Aorta (tissue), 5 donors: ENCODE data around the gene VEPH1. TPM values are rescaled to one million over a fixed set of nuclear protein-coding genes. Genes with fewer than 3 reads are reported as not detected.

Experiments
- ATAC-seq: fragments of 200-7000 bp; cut with Tn5 transposase; one replicate; pipeline ENCODE4 v1.9.1; 2022; ENCODE audit warnings: moderate library complexity; ENCODE audit not compliant: low FRiP score
- DNase-seq, 2 donors: peaks; one replicate each; pipeline ENCODE4 v3.0.0-alpha.2; 2020
- H3K27ac ChIP-seq, 2 donors: one replicate each; pipeline ENCODE4 v1.5.1; 2013; ENCODE audit warnings: low read length in 2 of 2, mild to moderate bottlenecking in 2 of 2, moderate library complexity in 2 of 2, control low read depth in 1 of 2, inconsistent platforms in 1 of 2, low read depth in 1 of 2
- H3K27me3 ChIP-seq, 2 donors: one replicate each; pipeline ENCODE4 v1.6.1; 2013; ENCODE audit warnings: control low read depth in 1 of 2, low read length in 1 of 2, mild to moderate bottlenecking in 1 of 2, moderate library complexity in 1 of 2; ENCODE audit not compliant: insufficient read depth in 2 of 2, control insufficient read depth in 1 of 2
- H3K36me3 ChIP-seq, 2 donors: one replicate each; pipeline ENCODE4 v1.6.1; 2013; ENCODE audit warnings: control low read depth in 1 of 2, low read length in 1 of 2, mild to moderate bottlenecking in 1 of 2; ENCODE audit not compliant: insufficient read depth in 2 of 2, control insufficient read depth in 1 of 2
- H3K4me1 ChIP-seq, 2 donors: one replicate each; pipeline ENCODE4 v1.6.1; 2013; ENCODE audit warnings: low read length in 2 of 2, control low read depth in 1 of 2, mild to moderate bottlenecking in 1 of 2, moderate library complexity in 1 of 2; ENCODE audit not compliant: insufficient read depth in 2 of 2, control insufficient read depth in 1 of 2
- H3K4me3 ChIP-seq, 2 donors: one replicate each; pipeline ENCODE4 v1.5.1; 2013; ENCODE audit warnings: low read length in 2 of 2, control low read depth in 1 of 2, mild to moderate bottlenecking in 1 of 2
- H3K9me3 ChIP-seq: one replicate; pipeline ENCODE4 v1.6.1; 2013; ENCODE audit warnings: mild to moderate bottlenecking, low read length; ENCODE audit not compliant: control insufficient read depth
- WGBS, 2 donors: extraction: QIAGEN DNeasy Blood & Tissue Kit; methylation state at CpG; one replicate each; pipeline ENCODE4 v1.1.7; 2013; 5-methylcytosine and 5-hydroxymethylcytosine counted together
- intact Hi-C, 2 donors: fragments of 100-400 bp; cut with DNase I; formaldehyde crosslinking; loops; one replicate each; pipeline versions ENCODE4 v1.14.2 to v1.15.0; 2022
- polyA plus RNA-seq, 2 donors: library from polyadenylated mRNA; stranded (reverse); fragments of 200-250 nt; gene quantifications; one replicate each; pipeline ENCODE4 v1.2.3, GENCODE V29; 2013
- total RNA-seq, 2 donors: library from RNA; stranded (reverse); fragmentation: NEBNext Ultra II Directional; extraction: Animal tissue kit (Norgen Biotek cat#: 25700); gene quantifications; one replicate each; pipeline ENCODE4 v1.2.1, GENCODE V29; 2021
- donor health status: healthy with polysubstance abuse.
- donor health status: Bipolar disorder and iron deficiency.
- donor health status: DM: no; HTN: no; CAD: no.
- donor health status: DM: no; HTN: no; CAD: no.
- donor health status: DM: yes; HTN: yes; CAD: no.

VEPH1 gene
- total and polyA plus RNA-seq, 4 donors = 0.77 to 0.81 TPM; not detected in 2

DNA sequence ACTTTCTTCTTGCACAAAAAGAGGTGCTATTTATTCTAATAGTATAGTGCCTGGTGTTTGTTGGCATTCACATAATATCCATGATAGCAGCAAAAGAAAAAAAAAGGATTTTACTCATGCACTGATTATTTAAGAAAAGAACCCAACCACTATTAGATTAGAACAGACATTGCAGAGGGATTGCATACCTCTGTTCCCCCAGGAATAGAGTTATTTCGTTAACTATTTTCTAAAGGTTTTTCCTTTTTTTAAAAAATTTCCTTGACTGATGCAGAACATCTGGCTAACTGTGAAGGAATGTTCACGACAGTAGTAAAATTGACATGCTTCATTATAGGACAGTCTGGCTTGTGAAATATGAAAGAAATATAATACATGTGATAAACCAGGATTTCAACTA, 203.1 kb downstream of the VEPH1 start:
- WGBS, 2 donors = 46 to 61% methylated on average over 2 of the region's 2 CpGs
- Histone ChIP-seq H3K36me3 (no peaks in the 10 kb centered on the region), H3K4me3 (no peak overlapping the region), H3K27ac (no peak overlapping the region), H3K9me3 (no peaks in the 10 kb centered on the region), H3K4me1 (no peaks in the 10 kb centered on the region), H3K27me3 (no peaks in the 10 kb centered on the region)
- ATAC-seq (no peak), DNase-seq (no peak)
- intact Hi-C loops = no loop called here

DNA sequence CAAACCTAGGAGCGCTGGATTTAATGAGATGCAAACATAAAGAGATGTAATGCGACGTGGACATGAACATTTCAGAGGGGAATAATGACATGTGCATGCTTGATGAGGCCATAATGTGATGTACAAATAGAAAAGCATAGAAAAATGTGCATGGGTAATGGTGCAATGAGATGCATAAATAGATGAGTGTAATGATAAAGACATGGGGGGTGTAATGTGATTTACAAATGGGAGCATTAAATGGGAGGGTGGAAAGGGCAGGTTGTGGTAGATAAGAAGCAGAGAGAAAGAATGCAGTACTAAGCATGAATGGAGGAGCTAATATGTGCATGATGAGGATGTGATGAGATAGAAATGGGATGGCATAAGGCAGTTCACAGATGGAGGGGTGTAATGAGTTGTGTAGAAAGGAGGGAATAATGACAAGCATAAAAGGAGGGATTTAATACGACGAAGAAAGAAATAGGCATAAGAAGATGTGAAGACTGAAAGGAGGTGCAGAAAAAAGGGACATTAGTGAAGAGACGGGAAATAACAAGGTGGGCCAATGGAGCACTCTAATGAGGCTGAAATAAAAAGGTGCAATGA, 205.8 kb downstream of the VEPH1 start:
- H3K36me3 ChIP-seq = no peaks in the 10 kb centered on the region
- intact Hi-C loops = no loop called here
- DNase-seq (no peak), ATAC-seq (no peak)
- no peaks in the 10 kb centered on the region for H3K9me3 ChIP-seq
- no peaks in the 10 kb centered on the region for H3K4me1 ChIP-seq
- WGBS, 2 donors = 89 to 96% methylated on average over 6 of the region's 6 CpGs
- no peak overlapping the region for H3K4me3 ChIP-seq
- H3K27ac ChIP-seq = no peak overlapping the region
- no peaks in the 10 kb centered on the region for H3K27me3 ChIP-seq

DNA sequence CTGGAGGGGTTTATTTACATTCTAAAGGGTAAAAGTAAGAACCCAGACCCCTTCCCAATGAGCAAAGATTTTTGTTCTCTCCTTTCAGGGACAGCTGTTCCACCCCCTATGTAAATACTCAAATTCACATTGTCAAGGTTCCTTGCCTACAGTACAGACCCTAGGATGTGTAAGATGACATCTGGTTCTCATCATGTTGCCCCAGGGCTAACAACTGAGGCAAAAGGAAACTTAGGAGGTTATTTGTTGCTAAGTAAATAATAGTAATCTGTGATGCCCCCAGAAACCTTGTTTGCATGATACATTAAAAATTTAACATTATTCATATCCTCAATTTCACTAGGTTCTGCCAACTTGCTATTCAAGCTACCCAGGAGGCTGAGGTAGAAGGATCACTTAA, 208.3 kb downstream of the VEPH1 start:
- Histone ChIP-seq H3K9me3 (no peaks in the 10 kb centered on the region), H3K4me3 (no peak overlapping the region), H3K4me1 (no peaks in the 10 kb centered on the region), H3K27me3 (no peaks in the 10 kb centered on the region), H3K36me3 (no peaks in the 10 kb centered on the region), H3K27ac (no peak overlapping the region)
- DNase-seq (no peak), ATAC-seq (no peak)
- intact Hi-C loops = no loop called here

DNA sequence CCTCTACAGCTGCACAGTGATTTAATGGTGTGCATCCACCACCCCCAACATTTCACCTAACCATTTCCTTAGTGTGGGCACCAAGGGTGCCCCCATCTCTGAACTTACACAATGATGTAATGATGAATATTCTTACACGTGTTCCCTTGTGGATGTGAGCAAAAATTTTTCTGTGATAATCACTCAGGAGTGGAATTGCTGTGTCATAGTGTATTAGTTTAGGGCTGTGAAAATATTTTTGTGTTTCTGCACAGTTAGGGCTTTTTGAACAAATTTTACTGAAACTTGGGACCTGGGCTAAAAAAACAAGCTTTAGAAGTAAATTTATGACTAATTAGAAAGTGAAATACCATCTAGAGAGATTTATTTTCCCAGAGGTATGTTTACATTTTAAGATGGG, 208.7 kb downstream of the VEPH1 start:
- H3K4me1 ChIP-seq = no peaks in the 10 kb centered on the region
- H3K9me3 ChIP-seq = no peaks in the 10 kb centered on the region
- H3K36me3 ChIP-seq = no peaks in the 10 kb centered on the region
- intact Hi-C loops = no loop called here
- H3K27ac ChIP-seq = no peak overlapping the region
- WGBS, 2 donors = 14 to 38% methylated on average over 1 of the region's 1 CpG
- no peak for ATAC-seq
- H3K27me3 ChIP-seq = no peaks in the 10 kb centered on the region
- H3K4me3 ChIP-seq = no peak overlapping the region
- no peak for DNase-seq

DNA sequence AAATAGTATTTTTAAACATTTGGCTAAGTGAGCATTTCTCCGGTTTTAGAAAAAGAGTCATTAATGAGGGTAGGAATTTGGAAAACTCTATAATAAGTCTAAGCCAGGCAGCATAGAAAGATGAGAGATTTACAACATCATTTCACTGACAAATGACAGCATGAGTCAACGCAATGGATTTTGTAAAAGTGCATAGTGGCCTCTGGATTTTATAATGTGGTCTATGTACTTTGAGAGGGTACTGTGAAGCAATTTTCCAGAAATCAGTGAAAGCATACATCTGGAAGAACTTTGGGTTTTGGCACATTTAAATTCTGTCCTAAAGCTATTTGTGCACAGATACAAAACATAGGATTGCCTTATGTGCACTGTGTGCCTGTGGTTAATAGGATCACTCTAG, 212.4 kb downstream of the VEPH1 start:
- no peak for ATAC-seq

DNA sequence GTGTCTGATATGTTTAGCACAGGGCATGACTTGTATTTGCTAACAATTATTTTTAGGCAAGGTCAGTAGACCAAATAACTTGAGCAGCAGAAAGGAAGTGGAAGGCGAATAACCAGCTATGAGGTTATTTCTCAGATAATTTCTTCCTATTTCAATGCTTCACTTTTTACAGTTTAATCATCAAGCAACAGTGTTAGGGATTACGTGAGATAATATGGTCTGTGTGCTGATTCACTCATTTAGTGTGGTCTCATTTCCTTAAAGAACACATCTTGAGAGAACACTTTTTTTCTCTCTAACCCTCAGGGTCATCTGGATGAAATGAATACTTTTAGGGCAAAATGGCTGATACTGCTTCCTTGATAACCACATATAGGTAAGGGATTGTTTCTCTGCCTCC, 217.2 kb downstream of the VEPH1 start:
- no peaks in the 10 kb centered on the region for H3K4me1 ChIP-seq
- WGBS, 2 donors = 85 to 86% methylated on average over 2 of the region's 2 CpGs
- intact Hi-C loops = no loop called here

More for the DNA sequence above, 212.4 kb downstream of the VEPH1 start:
- 23 to 27% methylated on average over 2 of the region's 2 CpGs for WGBS, 2 donors
- Histone ChIP-seq H3K9me3 (no peaks in the 10 kb centered on the region), H3K27me3 (no peaks in the 10 kb centered on the region), H3K4me3 (no peak overlapping the region), H3K36me3 (no peaks in the 10 kb centered on the region), H3K27ac (no peak overlapping the region), H3K4me1 (no peaks in the 10 kb centered on the region)
- intact Hi-C loops = no loop called here
- DNase-seq = no peak

DNA sequence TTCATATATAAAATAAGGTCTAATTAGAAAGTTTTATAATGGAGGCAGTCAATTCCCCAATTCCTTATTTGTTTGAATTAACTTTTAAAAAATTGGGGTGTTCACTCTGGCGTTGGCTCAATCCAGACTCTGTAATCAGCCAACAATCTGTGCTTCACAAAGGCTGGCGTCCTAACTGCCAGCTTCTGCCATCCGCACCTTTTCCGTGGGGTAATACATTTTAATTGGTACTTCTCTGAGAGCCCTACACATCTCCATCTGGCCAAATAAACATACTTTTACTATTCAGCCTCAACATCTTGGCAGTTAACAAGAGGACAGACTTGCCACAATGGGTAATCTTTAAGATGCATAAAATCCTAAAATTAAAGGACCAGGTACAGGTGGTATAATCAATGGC, 218.1 kb downstream of the VEPH1 start:
- Histone ChIP-seq H3K27ac (no peak overlapping the region), H3K36me3 (no peaks in the 10 kb centered on the region), H3K27me3 (no peaks in the 10 kb centered on the region), H3K4me3 (no peak overlapping the region), H3K4me1 (no peaks in the 10 kb centered on the region), H3K9me3 (no peaks in the 10 kb centered on the region)
- intact Hi-C loops = no loop called here
- WGBS, 2 donors = 86 to 91% methylated on average over 4 of the region's 4 CpGs
- DNase-seq = no peak
- ATAC-seq = no peak

More for the DNA sequence above, 217.2 kb downstream of the VEPH1 start:
- no peak for ATAC-seq
- Histone ChIP-seq H3K27me3 (no peaks in the 10 kb centered on the region), H3K4me3 (no peak overlapping the region), H3K9me3 (no peaks in the 10 kb centered on the region), H3K27ac (no peak overlapping the region), H3K36me3 (no peaks in the 10 kb centered on the region)
- DNase-seq = no peak

DNA sequence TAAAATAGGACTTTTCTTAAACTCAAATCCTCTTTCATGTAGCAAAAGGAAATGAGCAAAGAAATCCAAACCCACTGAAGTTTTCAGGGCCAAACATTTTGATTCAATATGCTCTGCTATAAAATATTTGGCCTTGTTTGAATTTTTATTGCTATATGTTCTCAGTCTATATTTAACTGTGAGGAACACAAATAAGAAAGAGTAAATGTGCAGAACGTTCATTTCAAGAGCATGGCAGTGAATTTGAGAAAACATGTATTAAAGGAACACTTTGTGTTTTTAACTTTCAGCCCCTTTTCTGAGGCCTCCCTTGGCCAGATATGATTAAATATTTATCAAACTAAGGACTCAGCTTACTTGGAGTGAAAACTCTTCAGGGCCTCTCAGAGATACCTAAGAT, 218.5 kb downstream of the VEPH1 start:
- intact Hi-C loops = no loop called here

DNA sequence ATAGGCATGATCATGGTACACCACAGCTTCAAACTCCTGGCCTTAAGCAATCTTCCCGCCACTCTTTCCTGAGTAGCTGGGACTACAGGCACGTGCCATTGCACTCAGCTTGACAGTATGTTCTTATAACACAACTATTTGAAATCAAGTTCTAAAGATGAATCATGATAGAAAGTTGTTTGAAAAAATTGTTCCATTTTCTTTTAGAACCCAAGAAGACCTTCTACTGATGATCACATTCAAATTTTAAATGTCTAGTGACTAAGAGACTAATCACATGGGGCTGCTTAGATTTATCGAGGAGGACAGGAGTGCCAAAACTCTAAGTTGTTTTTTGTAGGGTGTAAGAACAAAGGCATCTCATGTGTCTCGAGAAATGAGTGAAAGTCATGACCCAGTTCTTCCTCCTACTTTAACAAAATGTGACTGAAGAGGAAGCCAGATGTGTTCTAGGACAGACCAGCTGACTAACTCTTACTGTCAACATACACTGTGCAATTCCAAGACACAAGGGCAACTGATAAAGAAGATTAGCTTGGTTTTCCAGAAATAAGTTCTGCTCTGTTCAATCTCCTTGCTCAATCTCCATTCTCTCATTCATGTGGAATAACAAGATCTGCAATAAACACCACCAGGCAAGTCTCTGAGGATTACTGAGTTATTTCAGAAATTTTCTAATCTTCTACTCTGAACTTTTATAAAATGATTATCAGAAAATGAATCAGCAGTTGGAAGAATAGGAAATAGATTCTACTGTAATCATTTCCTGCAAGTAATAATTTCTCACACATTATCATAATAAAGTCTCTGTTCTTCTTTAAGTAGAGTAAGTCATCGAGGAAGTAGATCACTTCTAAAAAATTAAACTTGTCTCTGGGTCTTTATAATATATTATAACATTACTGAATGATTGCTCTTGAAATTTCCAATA, 220.7 kb downstream of the VEPH1 start:
- 41 to 45% methylated on average over 5 of the region's 5 CpGs for WGBS, 2 donors
- no peaks in the 10 kb centered on the region for H3K36me3 ChIP-seq
- H3K27ac ChIP-seq = no peak overlapping the region
- no peak overlapping the region for H3K4me3 ChIP-seq
- no peaks in the 10 kb centered on the region for H3K4me1 ChIP-seq
- intact Hi-C loops = no loop called here
- ATAC-seq = peak; percentile 89
- H3K9me3 ChIP-seq = no peaks in the 10 kb centered on the region
- DNase-seq = no peak
- no peaks in the 10 kb centered on the region for H3K27me3 ChIP-seq

More for the DNA sequence above, 218.5 kb downstream of the VEPH1 start:
- WGBS, 2 donors = 27 to 36% methylated on average over 1 of the region's 1 CpG
- ATAC-seq = no peak
- Histone ChIP-seq H3K9me3 (no peaks in the 10 kb centered on the region), H3K36me3 (no peaks in the 10 kb centered on the region), H3K4me1 (no peaks in the 10 kb centered on the region), H3K27ac (no peak overlapping the region), H3K4me3 (no peak overlapping the region), H3K27me3 (no peaks in the 10 kb centered on the region)
- no peak for DNase-seq
